GM21381 (cell line): ENCODE measurements around the gene SH2D2A.
A peak's percentile ranks its signal among the peaks of the same experiment; 100 is the strongest.
"Not testable (repeated sequence)": the region's sequence is repeated elsewhere in the genome, so short reads cannot be mapped to it uniquely, and the experiment has no call there.

Experiments used
- ATAC-seq: cut with Tn5 transposase; IDR thresholded peaks from one replicate; pipeline ENCODE4 v1.9.1; 2021; ENCODE audit warnings: mild to moderate bottlenecking, moderate library complexity; ENCODE audit not compliant: unreplicated experiment

Gene SH2D2A

GRCh38 chr1:156775799-156776198 is 40.8 kb downstream of the SH2D2A start:
- no peak for ATAC-seq

GRCh38 chr1:156773607-156774006 is 43.0 kb downstream of the SH2D2A start:
- ATAC-seq: no peak

GRCh38 chr1:156772728-156773497 is 43.7 kb downstream of the SH2D2A start:
- no peak for ATAC-seq

GRCh38 chr1:156772222-156772621 is 44.4 kb downstream of the SH2D2A start:
- no peak for ATAC-seq

- no peak for ATAC-seq
These were observed 47.9 kb downstream of the SH2D2A start for GRCh38 chr1:156768610-156769295.

GRCh38 chr1:156767879-156768604 is 48.6 kb downstream of the SH2D2A start:
- peak; percentile 4 for ATAC-seq

GRCh38 chr1:156767101-156767878 is 49.4 kb downstream of the SH2D2A start, which contains the start of gene PRCC:
Gene PRCC, plus strand, starts transcription at chr1:156767535. Its CDS starts 237 bp downstream, at chr1:156767772.
- peak; percentile 92 for ATAC-seq

GRCh38 chr1:156766298-156767100 is 50.1 kb downstream of the SH2D2A start:
- ATAC-seq: peak; percentile 7

- ATAC-seq: no peak
These were observed 51.0 kb downstream of the SH2D2A start for GRCh38 chr1:156765666-156766065.

GRCh38 chr1:156765136-156765535 is 51.5 kb downstream of the SH2D2A start:
- ATAC-seq: not testable (repeated sequence)

- ATAC-seq: no peak
These were observed 55.9 kb downstream of the SH2D2A start for GRCh38 chr1:156760796-156761104.

GRCh38 chr1:156760092-156760795 is 56.4 kb downstream of the SH2D2A start:
- no peak for ATAC-seq

- not testable (repeated sequence) for ATAC-seq
These were observed 58.9 kb downstream of the SH2D2A start for GRCh38 chr1:156757572-156758253.

- ATAC-seq: no peak
These were observed 60.3 kb downstream of the SH2D2A start for GRCh38 chr1:156756355-156756754.
